Mucosa of stomach (tissue), 1 donor: Measurements from ENCODE around the gene F12.
"Not testable (repeated sequence)": the region's sequence is repeated elsewhere in the genome, so short reads cannot be mapped to it uniquely, and the experiment has no call there.

ENCODE experiments used
- H3K27me3 ChIP-seq: one replicate; pipeline ENCODE4 v1.7.0; 2013; ENCODE audit warnings: mild to moderate bottlenecking, low read length; ENCODE audit not compliant: control insufficient read depth, insufficient read depth
- H3K36me3 ChIP-seq: one replicate; pipeline ENCODE4 v1.7.0; 2013; ENCODE audit warnings: low read length; ENCODE audit not compliant: control insufficient read depth, insufficient read depth
- H3K4me1 ChIP-seq: one replicate; pipeline ENCODE4 v1.7.0; 2013; ENCODE audit warnings: mild to moderate bottlenecking, low read length; ENCODE audit not compliant: control insufficient read depth, insufficient read depth
- H3K4me3 ChIP-seq: one replicate; pipeline ENCODE4 v1.7.0; 2013; ENCODE audit warnings: low read length
- H3K9ac ChIP-seq: one replicate; pipeline ENCODE4 v1.7.0; 2013; ENCODE audit warnings: mild to moderate bottlenecking, low read length, moderate library complexity
- H3K9me3 ChIP-seq: one replicate; pipeline ENCODE4 v1.7.0; 2013; ENCODE audit warnings: mild to moderate bottlenecking, low read length, moderate library complexity; ENCODE audit not compliant: control insufficient read depth
- donor health status: Pancreatic carcinoma.

The F12 gene

DNA sequence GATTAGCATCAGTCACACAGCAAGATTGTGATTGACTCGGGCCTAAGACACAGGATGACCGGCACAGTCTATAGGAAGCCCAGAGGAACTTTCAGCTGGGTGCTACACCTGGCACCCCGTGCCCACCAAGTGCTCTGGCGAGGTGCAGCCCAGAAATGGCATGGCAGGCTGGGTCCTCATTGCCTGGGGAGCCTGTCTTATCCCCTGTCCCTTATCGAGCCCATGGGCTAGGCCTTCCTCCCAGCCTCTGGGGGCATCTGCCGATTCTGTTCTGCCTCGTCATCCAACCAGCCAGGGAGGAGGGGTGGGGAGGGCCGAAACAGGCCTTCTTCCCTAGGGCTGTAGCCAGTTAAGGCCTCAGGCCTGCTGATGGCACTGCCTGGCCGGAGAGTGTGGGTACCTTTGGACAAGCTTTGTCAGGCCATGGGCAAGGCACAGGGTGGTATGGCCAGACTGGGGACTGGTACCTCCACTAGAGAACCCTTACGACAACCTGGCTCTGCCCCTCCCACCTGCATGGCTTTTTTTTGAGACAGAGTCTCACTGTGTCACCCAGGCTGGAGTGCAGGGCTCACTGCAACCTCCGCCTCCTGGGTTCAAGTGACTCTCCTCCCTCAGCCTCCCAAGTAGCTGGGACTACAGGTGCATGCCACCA, 18.7 kb upstream of the F12 start:
- H3K4me3 ChIP-seq: no peak overlapping the region
- peak overlapping the region; percentile 25 for H3K9ac ChIP-seq
- peaks cover 37% of the 10 kb centered on the region for H3K4me1 ChIP-seq
- H3K36me3 ChIP-seq: peaks cover 3% of the 10 kb centered on the region
- H3K27me3 ChIP-seq: no peaks in the 10 kb centered on the region
- H3K9me3 ChIP-seq: no peaks in the 10 kb centered on the region

DNA sequence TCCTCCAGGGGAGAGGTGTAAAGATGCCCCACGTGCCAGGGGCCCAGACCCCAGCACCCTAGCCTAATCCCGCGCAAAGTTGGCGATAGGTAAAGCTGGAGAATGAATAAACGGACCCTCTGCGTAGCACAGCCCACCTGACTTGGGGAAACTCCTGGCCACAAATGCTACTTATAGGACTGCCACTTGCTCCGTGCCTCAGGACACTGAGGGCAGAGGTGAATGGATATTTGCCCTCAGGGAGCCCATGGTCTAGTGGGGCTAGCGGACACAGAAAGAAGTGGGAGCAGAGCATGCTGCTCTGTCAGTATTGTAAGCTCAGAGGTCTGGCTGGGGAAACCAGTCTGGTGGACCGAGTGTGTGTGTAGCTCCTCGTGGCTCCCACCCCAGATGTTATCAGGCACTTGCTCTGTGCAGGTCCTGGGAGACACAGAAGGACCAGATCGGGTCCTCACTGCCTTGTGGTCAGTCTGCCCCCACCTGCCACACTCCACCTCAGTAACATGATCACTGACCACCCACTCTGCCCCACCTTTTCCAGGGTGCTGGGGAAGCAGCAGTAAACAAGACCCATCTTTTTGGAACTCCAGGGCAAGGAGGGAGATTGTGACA, 18.0 kb upstream of the F12 start:
- Histone ChIP-seq H3K4me1 (peaks cover 37% of the 10 kb centered on the region), H3K36me3 (peaks cover 3% of the 10 kb centered on the region), H3K27me3 (no peaks in the 10 kb centered on the region), H3K4me3 (peak overlapping the region; percentile 99), H3K9me3 (no peaks in the 10 kb centered on the region), H3K9ac (peak overlapping the region; percentile 94)

DNA sequence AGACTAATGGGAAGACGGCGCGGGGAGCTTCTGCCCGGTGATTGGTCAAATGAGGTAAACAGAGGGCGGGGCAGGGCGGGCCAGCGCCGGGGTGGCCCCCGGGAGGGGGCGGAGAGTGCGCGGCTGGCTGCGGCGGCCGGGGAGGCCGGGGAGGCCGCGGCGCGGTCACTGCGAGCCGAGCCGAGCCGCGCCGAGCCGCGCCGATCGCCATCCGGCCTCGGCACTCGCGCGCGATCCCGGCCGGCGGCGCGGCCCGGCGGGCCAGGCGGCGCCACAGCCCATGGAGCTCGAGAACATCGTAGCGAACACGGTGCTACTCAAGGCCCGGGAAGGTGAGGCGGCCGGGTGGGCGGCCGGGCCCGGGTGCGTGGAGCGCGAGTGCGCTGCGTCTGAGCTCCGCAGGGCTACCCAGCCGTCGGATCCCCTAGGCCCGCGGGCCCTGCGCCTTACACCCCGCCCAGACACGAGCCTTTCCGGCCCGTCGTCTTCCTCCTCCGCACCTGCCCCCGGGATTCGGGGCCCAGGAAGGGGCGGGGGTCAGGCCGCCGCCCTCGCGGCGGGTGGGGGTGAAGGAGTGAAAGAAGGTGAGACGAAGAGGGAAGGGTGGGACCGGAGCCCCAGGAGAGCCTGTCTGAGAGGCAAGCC, 17.3 kb upstream of the F12 start, which contains the start of gene GRK6:
TSS of gene GRK6 (plus strand) at position 111 of the 645 bp plus-strand sequence. CDS start at position 281, 170 bp downstream.
- Histone ChIP-seq H3K4me3 (peak within 1 kb of the TSS; percentile 99), H3K9me3 (no peaks in the 10 kb centered on the region), H3K36me3 (no peaks in the 10 kb centered on the region), H3K9ac (peak within 1 kb of the TSS; percentile 94), H3K27me3 (no peaks in the 10 kb centered on the region), H3K4me1 (peaks cover 36% of the 10 kb centered on the region)

DNA sequence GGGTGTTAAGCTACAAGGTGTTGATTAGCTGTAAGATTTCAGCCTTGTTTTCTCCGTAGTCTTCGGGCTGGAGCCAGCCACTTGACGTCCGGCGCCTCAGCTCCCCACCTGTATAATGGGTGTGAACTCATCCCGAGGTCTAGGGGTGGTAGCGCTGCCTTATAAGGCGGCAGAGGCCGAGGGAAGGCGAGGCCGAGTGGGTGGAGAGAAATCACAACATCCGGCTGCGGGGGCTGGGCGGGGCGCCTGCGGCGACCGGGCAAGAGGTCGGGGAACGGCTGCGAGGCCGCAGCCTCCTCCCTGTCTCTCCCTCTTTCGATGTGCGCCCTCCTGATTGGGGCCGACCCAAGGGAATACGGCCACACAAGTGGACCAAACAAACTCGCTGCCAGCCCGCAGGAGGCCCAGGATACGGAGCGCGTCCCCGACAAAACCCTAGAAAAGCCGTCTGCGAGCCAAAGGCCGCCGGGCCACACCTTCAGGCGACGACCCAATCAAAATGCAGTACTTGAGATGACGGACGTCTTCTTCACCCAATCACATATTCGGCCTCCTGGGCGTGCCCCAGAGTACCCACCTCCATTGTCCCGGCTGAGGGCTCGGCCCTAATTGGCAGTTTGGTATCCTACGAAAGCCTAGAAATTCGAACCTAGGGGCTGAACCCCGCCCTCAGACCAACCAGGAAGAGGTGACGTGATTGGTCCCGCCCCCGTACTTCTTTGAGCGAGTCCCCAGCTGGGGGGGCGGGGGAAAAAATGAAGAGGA, 16.6 kb upstream of the F12 start:
- Histone ChIP-seq H3K36me3 (no peaks in the 10 kb centered on the region), H3K4me1 (peaks cover 29% of the 10 kb centered on the region), H3K4me3 (peak overlapping the region; percentile 26), H3K9me3 (no peaks in the 10 kb centered on the region), H3K27me3 (no peaks in the 10 kb centered on the region), H3K9ac (peak overlapping the region; percentile 62)

DNA sequence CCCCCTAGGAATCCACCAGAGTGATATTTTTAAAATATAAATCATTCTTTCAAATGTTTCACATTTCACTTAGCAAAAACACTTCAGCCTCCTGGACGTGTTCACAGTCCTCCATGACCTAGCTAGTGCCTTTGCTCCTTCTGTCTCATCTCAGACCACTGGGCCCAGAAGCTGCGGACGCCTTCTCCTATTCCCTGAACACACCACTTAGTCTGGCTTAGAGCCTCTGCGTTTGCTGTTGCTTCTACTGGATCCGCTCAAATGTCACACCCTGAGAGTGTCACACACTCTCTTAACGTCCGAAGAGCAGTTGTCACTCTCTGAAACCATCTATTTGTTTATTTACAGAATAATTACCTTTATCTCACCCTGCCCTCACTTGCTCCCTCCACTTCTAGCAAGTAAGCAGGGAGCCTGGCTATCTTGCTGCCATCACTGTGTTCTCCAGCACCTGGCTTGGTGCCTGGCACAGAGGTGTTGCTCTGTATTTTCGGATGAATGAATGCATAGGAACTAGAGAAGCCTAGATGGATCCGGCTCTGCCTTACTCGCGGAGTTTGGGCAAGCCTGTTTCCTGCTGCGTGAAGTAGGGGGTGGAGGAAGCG, 15.9 kb upstream of the F12 start:
- H3K9ac ChIP-seq: peak overlapping the region; percentile 62
- no peaks in the 10 kb centered on the region for H3K9me3 ChIP-seq
- no peaks in the 10 kb centered on the region for H3K36me3 ChIP-seq
- H3K4me3 ChIP-seq: peak overlapping the region; percentile 26
- H3K27me3 ChIP-seq: no peaks in the 10 kb centered on the region
- peaks cover 29% of the 10 kb centered on the region for H3K4me1 ChIP-seq

DNA sequence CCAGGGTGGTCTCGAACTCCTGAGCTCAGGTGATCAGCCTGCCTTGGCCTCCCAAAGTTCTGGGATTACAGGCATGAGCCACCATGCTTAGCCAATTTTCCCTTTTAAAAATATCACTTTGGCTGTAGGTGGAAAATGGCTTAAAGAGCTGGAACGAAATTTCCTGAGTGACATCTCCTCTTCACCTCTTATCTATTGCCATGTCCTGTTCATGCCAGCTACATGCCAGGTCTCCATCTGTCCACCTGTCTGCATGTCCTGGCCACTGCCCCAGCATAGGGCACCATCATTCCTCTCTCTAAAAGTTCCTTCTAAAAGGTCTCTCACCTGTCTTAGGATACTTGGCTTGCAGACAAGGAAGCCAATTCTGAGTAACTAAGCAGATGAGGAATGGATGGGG, 14.3 kb upstream of the F12 start:
- Histone ChIP-seq H3K9ac (no peak overlapping the region), H3K4me1 (peaks cover 23% of the 10 kb centered on the region), H3K9me3 (no peaks in the 10 kb centered on the region), H3K4me3 (no peak overlapping the region), H3K27me3 (no peaks in the 10 kb centered on the region), H3K36me3 (no peaks in the 10 kb centered on the region)

DNA sequence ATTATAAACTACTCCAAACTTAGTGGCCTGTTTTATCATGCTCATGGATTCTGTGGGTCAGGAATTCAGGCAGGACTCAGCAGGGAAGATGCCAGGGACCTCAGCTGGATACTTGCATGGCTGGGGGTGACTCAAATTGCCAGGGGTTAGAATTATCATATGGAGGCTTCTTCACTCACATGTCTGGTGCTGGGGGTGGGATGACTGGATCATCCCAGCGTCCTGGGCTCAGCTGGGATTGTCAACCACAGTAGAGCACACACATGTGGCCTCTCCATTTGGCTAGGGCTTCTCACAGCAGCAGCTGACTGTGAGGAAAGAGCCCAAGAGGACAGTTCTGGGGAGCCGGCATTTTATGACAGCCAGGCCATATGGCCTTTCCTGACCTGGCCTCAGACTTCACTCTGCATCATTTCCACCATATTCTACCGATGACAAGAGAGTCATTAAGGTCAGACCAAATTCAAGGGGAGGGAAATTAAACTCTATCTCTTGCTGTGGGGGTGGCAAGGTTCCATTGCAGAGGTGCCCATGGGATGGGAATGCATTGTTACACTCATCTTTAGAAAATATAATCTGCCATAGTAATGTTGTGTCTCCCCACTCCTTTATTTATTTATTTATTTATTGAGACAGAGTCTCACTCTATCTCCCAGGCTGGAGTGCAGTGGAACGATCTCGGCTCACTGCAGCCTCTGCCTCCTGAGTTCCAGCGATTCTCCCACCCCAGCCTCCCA, 11.9 kb upstream of the F12 start:
- Histone ChIP-seq H3K27me3 (no peaks in the 10 kb centered on the region), H3K9me3 (no peaks in the 10 kb centered on the region), H3K4me3 (no peak overlapping the region), H3K4me1 (peaks cover 8% of the 10 kb centered on the region), H3K36me3 (no peaks in the 10 kb centered on the region), H3K9ac (no peak overlapping the region)

GRCh38 chr5:177420472-177420871, 11.1 kb upstream of the F12 start:
- H3K9ac ChIP-seq, H3K9me3 ChIP-seq, H3K27me3 ChIP-seq, H3K36me3 ChIP-seq, H3K4me1 ChIP-seq, H3K4me3 ChIP-seq: not testable (repeated sequence)

DNA sequence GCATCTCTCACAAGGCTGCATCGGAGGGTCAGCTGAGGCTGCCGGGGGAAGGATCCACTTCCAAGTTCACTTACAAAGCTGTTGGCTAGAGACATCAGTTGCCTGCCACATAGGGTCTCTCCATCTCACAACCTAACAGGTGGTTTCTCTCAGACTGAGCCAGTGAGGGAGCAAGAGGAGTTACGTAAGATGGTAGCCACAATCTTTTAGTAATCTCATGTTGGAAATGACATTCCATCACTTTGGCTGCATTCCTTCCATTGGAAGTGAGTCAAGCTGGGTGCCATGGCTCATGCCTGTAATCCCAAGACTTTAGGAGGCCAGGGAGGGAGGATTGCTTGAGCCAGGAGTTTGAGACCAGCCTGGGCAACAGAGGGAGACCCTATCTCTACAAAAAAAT, 9.7 kb upstream of the F12 start:
- Histone ChIP-seq H3K27me3 (no peaks in the 10 kb centered on the region), H3K9me3 (no peaks in the 10 kb centered on the region), H3K9ac (no peak overlapping the region), H3K36me3 (no peaks in the 10 kb centered on the region), H3K4me1 (no peaks in the 10 kb centered on the region), H3K4me3 (no peak overlapping the region)

DNA sequence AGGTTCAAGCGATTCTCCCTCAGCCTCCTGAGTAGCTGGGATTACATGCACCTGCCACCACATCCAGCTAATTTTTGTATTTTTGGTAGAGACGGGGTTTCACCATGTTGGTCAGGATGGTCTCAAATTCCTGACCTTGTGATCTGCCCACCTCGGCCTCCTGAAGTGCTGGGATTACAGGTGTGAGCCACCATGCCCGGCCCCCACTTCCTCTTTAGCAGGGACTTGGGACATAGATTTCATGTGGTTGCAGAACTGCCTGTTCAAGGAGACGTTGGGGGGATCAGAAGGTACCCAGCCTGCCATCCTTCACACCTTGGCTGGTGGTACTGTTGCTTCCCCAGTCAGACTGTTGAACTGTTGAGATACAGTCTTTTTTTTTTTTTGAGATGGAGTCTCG, 7.7 kb upstream of the F12 start:
- H3K4me1 ChIP-seq, H3K4me3 ChIP-seq, H3K9me3 ChIP-seq, H3K9ac ChIP-seq, H3K36me3 ChIP-seq, H3K27me3 ChIP-seq: not testable (repeated sequence)

DNA sequence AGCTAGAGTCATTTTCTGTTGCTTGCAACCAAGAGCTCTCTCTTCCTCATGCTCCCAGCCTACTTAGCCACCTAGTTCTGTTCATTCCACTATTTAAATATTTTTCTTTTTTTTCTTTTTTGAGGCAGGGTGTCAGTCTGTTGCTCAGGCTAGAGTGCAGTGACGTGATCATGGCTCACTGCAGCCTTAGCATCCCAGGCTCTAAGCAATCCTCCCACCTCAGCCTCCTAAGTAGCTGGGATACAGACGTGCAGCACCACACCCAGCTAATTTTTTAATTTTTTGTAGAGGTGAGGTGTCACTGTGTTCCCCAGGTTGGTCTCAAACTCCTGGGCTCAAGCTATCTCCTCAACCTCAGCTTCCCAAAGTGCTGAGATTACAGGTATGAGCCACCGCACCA, 5.1 kb upstream of the F12 start:
- Histone ChIP-seq H3K36me3 (no peaks in the 10 kb centered on the region), H3K27me3 (no peaks in the 10 kb centered on the region), H3K9ac (no peak overlapping the region)

More for the DNA sequence above, 5.1 kb upstream of the F12 start:
- H3K4me1 ChIP-seq: peaks cover 6% of the 10 kb centered on the region
- no peaks in the 10 kb centered on the region for H3K9me3 ChIP-seq
- no peak overlapping the region for H3K4me3 ChIP-seq
